ENCODE data around the gene OGG1.
A peak's percentile ranks its signal among the peaks of the same experiment; 100 is the strongest.

OGG1 gene

DNA sequence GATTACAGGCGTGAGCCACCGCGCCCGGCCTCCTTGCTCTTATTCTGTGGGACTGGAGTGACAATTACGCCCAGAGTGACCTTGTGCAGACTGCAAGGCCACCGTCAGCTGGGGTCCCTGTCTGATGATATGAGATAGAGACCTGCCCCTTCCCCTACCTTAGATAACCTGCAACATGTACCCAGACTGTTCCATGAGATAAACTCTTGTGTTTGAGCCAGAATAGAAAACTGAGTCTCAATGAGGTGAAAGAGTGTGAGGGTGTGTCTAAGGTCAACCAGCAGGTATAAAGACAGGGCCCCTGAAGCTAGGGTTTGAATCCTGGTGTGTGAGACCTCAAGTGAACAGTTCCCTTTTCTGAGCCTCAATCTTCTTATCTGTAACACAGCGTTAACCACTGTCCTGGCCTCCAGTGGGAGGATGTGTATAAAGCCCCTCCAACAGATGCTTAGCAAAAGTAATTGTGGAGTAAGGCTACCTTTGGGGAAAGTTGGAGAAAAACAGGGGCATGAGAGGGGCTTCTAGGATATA, 36.5 kb downstream of the OGG1 start:
- no peak for DNase-seq (ENCODE audit: low read depth)

DNA sequence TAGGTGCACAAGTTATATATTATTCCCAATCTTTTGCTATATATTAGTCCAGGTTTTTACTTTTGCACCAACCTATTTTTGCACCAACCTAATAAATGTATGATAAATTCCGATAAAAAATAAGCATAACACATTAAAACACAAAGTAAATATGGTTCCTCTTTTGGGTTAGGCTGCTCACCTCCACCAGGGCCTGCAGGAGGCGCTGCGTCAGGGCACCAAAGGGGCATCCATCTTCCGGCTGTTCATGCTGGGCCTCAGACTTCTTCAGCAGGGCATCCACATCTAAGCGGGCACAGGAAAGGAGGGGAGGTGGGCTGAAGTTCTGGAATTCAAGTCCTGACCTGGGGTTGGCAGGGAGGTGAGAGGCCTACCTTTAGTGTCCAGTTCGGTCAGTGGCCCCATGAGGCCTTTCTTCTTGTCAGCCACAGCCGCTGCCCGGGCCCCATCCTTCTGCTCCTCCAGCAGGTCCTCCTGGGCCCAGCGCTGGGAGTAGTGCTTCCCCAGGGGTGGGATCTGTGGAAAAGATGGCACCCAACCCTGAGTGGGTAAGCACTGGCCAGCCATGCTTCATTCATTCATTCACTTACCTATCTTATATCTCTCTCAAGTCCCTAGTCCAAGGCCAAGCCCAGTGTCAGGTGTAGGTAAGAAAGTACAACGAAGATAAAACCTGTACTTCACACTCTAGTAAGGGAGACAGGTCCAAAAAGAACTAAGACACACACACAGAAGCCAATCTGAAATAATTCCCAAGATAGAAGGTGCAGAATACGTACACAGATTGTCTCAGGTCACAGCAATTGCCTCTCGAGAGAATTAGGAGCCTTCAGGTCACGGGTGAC, 37.3 kb downstream of the OGG1 start:
- no peak for DNase-seq (ENCODE audit: low read depth)

DNA sequence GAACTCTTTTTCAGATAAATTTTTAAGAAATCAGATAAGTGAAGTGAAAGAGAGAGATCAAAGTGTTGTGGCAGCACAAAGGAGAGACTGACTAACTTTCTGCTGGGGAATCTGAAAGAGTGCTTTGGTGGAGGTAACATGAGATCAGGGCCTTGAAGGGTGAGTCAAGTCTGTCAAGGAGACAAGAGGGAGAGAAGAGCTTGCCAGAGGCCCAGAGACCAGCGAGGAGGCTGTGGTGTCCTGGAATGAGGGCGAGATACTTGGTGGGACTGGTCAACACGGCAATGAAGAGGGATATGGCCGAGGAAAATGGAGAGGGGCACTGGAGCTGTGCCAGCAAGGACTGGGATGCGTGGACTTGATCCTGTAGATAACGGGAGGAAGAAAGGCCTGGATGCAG, 38.0 kb downstream of the OGG1 start:
- DNase-seq (ENCODE audit: low read depth): no peak

DNA sequence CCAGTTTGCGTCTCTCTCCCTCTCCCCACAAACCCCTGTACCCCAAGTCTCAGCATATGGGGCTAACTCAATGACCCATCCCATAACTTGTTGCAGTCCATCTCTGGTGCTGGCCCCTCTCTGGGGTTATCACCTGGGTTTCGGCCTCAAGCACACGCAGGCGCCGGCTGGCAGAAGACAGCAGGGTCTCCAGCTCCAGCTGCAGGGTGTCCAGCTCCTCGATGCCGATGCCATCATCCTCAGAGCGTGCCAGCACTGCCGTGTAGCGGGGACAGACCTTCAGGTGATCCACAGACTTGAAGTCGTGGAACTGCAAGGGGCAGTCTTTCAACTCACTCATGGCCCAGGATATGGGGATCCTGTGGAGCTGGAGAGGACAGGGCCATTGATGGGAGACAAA, 41.4 kb downstream of the OGG1 start:
- no peak for DNase-seq (ENCODE audit: low read depth)

DNA sequence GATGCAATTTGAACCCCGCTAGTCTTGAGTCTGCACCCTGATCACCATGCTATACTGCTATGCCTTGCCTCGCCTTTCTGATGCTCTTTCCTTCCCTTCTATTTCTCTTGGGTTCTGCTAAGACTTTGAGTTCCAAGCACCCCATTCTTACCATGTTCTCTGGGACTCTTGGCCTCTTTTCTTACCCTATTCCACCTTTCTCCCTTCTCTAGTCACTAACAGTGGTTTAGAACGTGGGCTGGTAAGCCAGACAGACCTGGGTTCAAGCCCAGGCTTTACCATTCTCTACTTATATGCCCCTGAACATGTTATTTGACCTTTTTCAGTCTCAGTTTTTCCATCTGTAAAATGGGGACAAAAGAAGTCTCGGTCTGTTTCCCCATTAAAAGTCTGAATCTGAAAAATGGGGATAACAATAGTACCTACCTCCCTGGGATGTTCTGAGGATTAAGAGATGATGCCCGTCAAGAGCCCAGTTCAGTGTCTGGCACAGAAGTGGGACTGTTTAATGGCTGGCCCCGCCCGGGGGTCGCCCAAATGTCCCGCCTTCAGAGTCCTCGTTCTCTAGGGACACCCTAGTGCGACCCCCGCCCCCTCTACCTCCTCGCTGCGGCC, 42.1 kb downstream of the OGG1 start:
- DNase-seq (ENCODE audit: low read depth): no peak

DNA sequence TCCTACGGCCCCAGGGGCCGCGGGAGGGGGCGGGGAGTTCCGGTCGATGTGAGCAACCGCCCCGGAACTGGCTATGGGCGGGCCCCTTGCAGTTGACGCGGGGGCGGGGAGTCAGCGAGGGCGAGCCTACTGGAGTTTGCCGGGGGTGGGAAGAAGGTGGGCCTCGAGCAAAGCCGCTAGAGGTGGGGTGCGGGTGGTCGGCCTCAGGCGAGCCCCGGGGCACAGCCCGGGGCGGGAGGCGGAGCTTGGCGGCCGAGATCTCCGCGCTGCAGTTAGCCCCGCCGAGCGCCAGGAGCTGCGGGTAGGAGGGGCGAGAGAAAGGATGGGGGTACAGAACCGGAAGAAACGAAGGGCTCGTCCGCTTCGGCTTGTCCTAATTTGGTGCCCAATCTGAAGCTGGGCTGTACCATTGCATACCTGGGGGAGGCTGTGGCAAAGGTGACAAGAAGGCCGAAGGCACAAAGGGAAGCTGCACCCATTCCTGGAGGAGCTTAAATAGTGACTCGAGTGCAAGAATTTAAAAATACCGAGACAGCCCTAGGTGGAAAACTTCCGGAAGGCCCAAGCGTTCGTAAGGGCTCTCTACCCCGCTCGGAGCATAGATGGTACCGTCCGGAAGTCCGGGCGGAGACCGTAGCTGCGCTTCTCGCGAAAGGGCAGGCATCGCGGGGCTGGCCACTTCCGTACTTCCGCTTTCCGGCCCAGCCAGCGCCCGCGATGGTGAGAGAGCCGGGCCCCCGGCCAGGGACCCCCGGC, 42.8 kb downstream of the OGG1 start, which contains the start of the genes ARPC4 and TADA3:
Gene ARPC4, plus strand, starts transcription at position 678 of the 756 bp plus-strand sequence. Its CDS starts 40 bp downstream, at position 718.
Gene TADA3, minus strand, starts transcription at position 69 of the 756 bp plus-strand sequence. CDS start 1,007 bp downstream, outside the sequence.
- DNase-seq (ENCODE audit: low read depth): peak; percentile 95

DNA sequence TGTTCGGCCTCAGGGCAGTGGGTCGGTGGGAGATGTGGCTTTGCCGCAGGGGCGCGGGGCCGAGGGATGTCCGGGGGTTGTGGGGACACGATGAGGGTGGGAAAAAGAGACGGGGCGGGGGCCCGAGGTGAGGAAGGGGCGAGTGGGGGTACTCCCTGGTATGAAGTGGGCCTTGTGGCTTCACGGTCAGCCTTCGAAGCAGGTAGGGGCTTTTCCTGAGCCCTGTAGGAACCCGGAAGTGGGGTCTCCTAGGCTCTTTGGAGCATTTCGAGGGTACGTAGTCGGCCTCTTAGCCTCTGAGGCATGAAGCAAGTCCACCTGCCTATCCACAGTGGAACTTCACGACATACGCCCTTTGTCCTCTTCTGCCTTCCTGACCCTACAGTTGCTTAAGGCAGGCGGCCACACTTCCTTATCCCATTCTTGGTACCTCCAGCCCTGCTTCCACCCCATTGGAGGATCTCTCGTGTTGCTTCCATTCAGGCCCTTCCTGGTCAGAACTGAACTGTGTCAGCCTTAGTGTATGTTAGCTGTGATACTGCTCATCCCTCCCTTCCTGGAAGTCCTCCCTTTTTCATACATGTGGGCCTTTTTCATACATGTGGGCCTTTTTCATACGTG, 43.5 kb downstream of the OGG1 start:
- DNase-seq (ENCODE audit: low read depth): peak; percentile 32

DNA sequence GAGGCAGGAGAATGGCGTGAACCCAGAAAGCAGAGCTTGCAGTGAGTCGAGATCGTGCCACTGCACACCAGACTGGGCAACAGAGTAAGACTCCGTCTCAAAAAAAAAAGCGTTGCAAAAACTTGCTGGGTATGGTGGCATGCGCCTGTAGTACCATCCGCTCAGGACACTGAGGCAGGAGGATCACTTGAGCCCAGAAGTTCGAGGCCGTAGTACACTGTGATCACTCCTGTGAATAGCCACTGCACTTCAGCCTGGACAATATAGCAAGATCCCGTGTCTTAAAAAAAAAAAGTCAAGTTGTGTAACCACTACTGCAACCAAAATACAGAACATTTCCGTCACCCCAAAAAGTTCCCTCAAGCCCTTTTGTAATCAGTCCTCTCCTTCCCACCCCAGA, 44.6 kb downstream of the OGG1 start:
- no peak for DNase-seq (ENCODE audit: low read depth)

DNA sequence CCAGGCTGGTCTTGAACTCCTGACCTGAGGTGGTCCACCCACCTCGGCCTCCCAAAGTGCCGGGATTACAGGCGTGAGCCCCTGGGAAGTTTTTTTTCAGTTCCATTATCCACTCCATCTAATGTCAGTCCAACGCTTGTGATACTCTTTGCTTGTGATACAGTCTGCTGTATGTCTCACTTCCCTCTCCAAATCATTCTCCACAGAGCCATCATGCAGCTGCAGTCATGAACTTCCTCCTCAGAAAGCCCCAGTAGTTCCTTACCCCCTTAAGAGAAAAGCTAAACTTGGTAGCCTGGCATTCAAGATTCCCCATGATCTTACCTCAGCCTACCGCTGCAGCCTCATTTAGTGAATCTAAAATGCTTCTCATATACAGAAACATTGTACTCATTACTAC, 45.5 kb downstream of the OGG1 start:
- DNase-seq (ENCODE audit: low read depth): no peak

DNA sequence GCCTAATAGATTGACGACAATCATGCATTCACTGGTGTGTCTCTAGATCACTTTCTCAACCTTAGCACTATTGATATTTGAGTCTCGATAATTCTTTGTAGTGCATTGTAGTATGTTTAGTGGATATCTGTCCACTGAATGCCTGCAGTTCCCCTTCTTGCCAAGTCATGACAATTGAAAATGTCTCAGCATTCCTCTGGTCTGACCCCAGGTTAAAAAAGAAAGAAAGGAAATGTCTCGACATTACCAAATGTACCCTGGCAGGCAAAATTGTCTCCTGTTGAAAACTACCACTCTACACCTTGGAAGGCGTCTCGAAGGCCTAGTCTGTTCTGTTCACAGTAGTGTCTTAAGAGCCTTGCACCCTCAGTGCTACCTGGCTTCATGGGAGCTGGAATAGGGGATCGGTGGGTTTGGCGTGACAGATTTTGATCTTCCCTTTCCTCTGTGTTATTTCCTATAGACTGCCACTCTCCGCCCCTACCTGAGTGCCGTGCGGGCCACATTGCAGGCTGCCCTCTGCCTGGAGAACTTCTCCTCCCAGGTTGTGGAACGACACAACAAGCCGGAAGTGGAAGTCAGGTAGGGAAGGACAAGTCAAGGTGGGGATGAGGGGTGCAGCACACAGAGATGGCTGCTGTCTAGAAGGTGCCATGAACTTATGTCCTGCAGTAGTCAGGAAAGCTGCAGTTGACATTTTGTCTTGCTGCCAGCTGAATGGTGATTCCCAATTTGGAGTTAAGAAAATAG, 47.6 kb downstream of the OGG1 start:
- DNase-seq (ENCODE audit: low read depth): no peak

DNA sequence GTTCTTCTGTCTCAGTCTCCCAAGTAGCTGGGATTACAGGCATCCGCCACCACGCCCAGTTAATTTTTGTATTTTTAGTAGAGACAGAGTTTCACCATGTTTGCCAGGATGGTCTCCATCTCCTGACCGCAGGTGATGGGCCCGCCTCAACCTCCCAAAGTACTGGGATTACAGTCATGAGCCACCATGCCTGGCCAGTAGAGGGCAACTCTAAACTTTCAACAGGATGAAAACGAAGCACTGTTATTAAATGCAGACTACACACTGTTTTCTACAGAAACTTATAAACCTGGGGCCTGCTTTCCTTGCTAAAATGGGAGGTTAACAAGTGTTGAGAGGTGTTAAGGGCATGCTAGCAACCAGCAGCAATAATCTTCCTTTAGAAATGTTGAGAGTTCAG, 50.8 kb downstream of the OGG1 start:
- no peak for DNase-seq (ENCODE audit: low read depth)

DNA sequence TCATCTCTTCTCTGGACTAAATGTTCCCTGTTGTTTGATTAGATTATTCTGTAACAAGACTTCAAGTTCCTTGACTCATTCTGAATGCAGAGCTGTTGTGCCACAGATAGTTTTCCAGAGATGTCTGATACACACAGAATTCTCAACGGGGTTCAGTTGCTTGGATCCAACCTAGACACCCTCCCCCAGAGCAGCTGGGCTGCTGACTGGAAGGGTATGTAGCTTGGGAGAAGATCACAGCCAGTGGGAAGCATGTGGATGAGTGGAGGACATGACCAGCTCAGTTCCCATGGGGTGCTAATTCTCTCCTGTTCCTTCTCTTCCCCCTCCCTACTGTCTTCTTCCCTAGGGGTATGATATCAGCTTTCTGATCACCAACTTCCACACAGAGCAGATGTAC, 53.7 kb downstream of the OGG1 start:
- DNase-seq (ENCODE audit: low read depth): no peak

DNA sequence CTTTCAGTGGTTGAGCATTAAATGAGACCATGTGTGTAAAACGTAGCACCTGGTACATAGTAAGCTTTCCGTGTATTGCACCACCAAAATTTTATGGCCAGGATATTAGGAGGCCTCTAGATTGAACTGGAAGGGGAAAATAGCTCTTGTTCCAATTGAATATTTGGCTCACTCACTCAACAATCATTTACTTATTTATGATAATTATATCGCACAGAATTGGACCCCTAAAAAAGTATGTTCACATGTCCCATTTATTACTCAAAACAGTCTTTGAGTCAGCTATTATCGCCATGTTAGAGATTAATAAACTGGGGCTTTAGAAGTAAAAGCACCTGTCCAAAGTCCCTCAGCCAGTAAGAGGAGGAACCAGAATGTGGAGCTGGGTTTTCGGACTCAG, 55.2 kb downstream of the OGG1 start:
- DNase-seq (ENCODE audit: low read depth): no peak

DNA sequence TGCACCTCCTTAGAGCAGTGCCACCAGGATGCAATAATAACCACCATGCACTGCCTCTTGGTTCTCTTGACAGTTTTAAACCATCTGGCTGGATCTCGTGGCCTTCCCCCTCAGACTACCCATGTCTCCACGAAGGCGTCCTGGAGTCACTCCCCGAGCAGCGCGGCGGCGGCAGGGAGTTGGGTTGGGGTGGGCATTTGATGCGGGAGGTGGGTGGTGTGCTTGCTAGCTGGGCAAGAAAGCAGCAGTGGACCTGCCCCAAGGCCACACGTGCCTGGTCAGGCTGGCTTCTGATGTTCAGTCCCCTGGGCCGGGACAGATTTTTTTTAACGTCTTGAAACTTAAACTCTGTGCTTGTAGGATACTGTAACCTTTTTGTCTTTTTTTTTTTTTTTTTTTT, 56.4 kb downstream of the OGG1 start:
- no peak for DNase-seq (ENCODE audit: low read depth)
